Measurements from ENCODE around the gene RARA. TPM values are rescaled to one million over a fixed set of nuclear protein-coding genes. Genes with fewer than 3 reads are reported as not detected.
A peak's percentile ranks its signal among the peaks of the same experiment; 100 is the strongest.

The RARA gene
- total RNA-seq, 4 donors from 2014 or later = 18.5 to 41.8 (median 28.5) TPM

DNA sequence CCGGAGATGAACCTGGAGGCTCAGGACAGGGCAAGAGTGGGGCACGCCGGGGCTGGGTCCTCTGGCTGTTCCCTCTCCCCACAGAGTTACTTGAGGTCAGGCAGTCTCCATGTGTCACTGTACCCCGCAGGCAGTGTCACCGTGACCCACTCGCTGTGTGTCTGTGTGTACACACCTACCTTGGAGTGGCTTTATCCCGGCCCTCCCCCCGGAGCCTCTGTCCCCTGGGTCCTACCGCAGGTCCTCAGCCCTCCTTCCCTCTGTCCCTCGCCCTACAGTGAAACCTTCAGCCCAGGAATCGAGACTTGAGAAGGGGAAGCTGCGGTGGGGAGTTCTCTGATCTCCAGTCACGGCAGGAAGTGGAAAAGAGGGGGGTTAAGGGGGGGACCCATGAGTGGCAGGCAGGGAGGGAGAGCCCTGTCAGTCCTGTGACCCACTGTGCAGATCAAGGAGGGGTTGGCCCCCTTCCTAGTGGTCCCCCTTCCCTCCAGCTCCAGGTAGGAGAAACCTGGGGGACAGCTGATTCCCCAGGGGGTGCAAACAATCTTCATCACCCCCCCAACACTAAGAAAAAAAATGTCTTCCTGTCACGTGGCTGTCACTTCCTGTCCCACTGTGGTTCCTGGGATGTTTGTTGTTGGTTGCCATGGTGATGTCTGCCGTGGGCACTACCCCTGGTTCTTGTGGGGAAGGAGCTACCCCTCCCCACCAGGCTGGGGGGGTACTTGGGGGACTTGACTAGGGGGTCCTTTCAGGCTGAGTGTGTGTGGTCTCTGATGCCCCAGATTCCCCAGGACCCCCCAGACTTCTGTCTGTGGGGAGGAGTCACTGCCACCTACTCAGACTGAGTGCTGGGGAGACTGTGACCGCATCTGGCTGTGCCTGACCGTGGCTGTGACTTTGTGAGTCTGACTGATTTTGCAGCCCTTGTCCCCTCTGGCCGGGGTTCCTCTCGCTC lies 13.7 kb downstream of the RARA start:
- H3K36me3 ChIP-seq = no peaks in the 10 kb centered on the region
- peak; percentile 17 for ATAC-seq

GRCh38 chr17:40323391-40324381 lies 14.7 kb downstream of the RARA start:
- no peaks in the 10 kb centered on the region for H3K9me3 ChIP-seq
- no peak for TF ChIP-seq EP300 (IDR thresholded peaks at IDR 0.05)
- no peak for TF ChIP-seq CTCF (IDR thresholded peaks at IDR 0.05)
- TF ChIP-seq POLR2AphosphoS5 (IDR thresholded peaks at IDR 0.05) = peak; percentile 21
- TF ChIP-seq POLR2A (IDR thresholded peaks at IDR 0.05) = no peak
- WGBS, 2 donors (ENCODE audit: low coverage in 1 of 2) = 38 to 39% methylated on average over 1 to 2 of the region's 10 CpGs
- H3K27ac ChIP-seq = peak overlapping the region; percentile 68 to 97 (median 91)
- H3K36me3 ChIP-seq = no peaks in the 10 kb centered on the region
- ATAC-seq = peak; percentile 40
- H3K27me3 ChIP-seq = no peaks in the 10 kb centered on the region
- H3K4me3 ChIP-seq = peak overlapping the region in 1 of 2 donors; percentile 98
- H3K4me1 ChIP-seq = peaks cover 6 to 100% (median 90%) of the 10 kb centered on the region in 3 donors

More for the DNA sequence above, 13.7 kb downstream of the RARA start:
- Histone ChIP-seq H3K4me3 (peak overlapping the region; percentile 4 to 98), H3K4me1 (peaks cover 6 to 95% (median 80%) of the 10 kb centered on the region in 3 donors), H3K27me3 (no peaks in the 10 kb centered on the region), H3K9me3 (no peaks in the 10 kb centered on the region), H3K27ac (peak overlapping the region; percentile 68 to 97 (median 91))
- 3 to 18% methylated on average over 7 to 8 of the region's 19 CpGs for WGBS, 2 donors (ENCODE audit: low coverage in 1 of 2)
- TF ChIP-seq CTCF (IDR thresholded peaks at IDR 0.05) (no peak), POLR2A (IDR thresholded peaks at IDR 0.05) (peak; percentile 41 to 56)

DNA sequence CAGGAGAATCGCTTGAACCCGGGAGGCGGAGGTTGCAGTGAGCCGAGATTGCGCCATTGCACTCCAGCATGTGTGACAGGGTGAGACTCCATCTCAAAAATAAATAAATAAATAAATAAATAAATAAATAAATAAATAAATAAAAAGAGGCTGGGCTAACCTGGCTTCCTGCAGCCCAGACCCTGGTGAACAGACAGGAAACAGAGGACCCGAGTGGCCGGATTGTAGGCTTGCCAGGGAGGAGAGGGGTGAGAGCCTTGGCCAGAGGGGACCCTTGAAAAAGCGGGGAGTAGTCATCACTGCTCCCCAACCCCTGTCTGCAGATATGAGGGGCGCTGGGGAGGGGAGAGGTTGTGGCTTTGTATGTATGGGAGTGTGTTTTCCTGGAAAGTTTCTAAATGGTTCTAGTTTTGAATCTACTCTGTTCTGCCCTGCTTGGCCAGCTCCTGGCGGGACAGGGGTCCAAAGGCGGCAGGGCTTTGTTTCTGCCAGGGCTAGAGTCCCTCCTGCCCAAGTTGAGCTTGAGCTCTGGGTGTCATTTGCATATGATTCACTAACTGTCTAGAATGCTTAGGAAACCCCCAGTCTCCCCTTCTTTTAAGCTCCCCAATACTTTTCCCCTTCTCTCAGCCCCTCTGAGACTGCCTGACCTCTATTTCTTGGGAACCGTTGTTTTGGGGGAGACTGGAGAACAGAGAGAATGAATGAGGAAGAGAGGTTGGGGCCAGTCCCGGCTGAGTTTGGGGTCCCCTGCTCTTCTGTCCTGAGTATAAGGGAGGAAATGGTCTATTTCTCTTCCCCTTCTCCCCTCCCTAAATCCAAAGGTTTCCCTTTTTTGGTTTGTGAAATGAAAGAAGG lies 16.4 kb downstream of the RARA start:
- no peak for ATAC-seq
- peaks cover 11 to 100% (median 97%) of the 10 kb centered on the region in 3 donors for H3K4me1 ChIP-seq
- no peaks in the 10 kb centered on the region for H3K36me3 ChIP-seq
- WGBS, 2 donors (ENCODE audit: low coverage in 1 of 2) = 53 to 70% methylated on average over 3 to 7 of the region's 13 CpGs
- no peaks in the 10 kb centered on the region for H3K9me3 ChIP-seq
- H3K27me3 ChIP-seq = no peaks in the 10 kb centered on the region
- H3K4me3 ChIP-seq = no peak overlapping the region
- no peak for TF ChIP-seq POLR2A (IDR thresholded peaks at IDR 0.05)
- H3K27ac ChIP-seq = peak overlapping the region in 3 of 4 donors; percentile 91 to 97 (median 91)

DNA sequence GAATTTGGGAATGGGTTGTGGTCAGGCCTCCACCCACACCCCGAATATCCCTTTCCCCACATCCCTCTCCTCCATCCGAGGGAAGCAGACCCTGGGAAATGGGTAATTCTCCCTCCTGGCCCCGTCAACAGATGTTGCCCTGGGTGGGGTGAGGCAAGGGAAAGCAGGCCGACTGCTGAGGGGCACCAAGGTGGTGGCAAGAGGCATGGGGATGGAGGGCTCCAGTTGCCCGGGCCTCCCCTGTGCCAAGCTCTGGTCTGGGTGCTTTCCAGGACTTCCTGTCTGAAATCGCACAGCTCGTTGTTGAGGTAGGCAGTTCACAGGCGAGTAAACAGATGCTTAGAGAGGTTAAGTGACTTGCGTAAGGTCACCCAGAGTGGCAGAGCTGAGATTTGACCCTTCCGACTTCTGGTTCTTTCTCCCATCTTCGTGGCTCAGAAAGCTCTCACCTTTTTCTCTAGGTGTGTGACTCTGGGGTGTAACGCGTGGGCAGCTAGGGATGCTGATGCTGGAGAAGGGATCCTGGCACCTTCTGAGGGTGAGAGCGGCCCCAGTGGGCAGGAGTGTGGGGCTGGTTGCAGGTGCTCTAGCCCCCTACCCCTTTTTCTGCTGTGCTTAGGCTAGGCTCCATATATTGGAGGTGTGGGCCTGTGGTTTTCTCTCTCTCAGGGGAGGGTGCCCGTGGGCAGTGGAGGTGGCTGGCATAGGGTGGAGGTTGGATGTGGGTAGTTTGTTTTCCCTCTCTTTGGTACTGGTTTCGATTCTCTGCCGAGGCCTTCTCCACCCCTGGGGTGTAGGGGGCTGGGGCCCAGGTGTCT lies 17.2 kb downstream of the RARA start:
- ATAC-seq = no peak
- Histone ChIP-seq H3K4me1 (peaks cover 20 to 100% (median 99%) of the 10 kb centered on the region in 3 donors), H3K9me3 (no peaks in the 10 kb centered on the region), H3K36me3 (peaks cover 0 to 4% of the 10 kb centered on the region in 2 donors), H3K27ac (peak overlapping the region in 3 of 4 donors; percentile 81 to 97 (median 91)), H3K27me3 (no peaks in the 10 kb centered on the region), H3K4me3 (no peak overlapping the region)
- no peak for TF ChIP-seq EP300 (IDR thresholded peaks at IDR 0.05)
- no peak for TF ChIP-seq CTCF (IDR thresholded peaks at IDR 0.05)
- TF ChIP-seq POLR2AphosphoS5 (IDR thresholded peaks at IDR 0.05) = no peak
- WGBS, 2 donors (ENCODE audit: low coverage in 1 of 2) = 28 to 50% methylated on average over 3 to 8 of the region's 17 CpGs

Measured in gastroesophageal sphincter (tissue), 4 donors.